ENCODE data around the gene CHURC1.

- no peak for TF ChIP-seq SIN3A (IDR thresholded peaks at IDR 0.05; ENCODE audit: borderline replicate concordance, insufficient read depth, low read length)
- TF ChIP-seq POLR2AphosphoS5 (IDR thresholded peaks at IDR 0.05; ENCODE audit: low read depth, low read length), result no peak
- TF ChIP-seq REST (IDR thresholded peaks at IDR 0.05; ENCODE audit: insufficient read depth in 1 of 2, low read depth in 2 of 2, low read length in 2 of 2), result no peak
Observed at GRCh38 chr14:64948612-64949210, 34.5 kb downstream of the CHURC1 start.

All from PFSK-1 (cell line).